Keratinocyte (primary cell): ENCODE data around the gene CISH.

Experiments
- EZH2 ChIP-seq: IDR thresholded peaks from one replicate; pipeline ENCODE4 v1.6.1; 2012; ENCODE audit warnings: inconsistent platforms, mild to moderate bottlenecking, low read length, moderate library complexity
- TF ChIP-seq, protein P1 (sequence below), 3 experiments: IDR thresholded peaks in 1 of 3; conservative IDR thresholded peaks in 1 of 3; optimal IDR thresholded peaks in 1 of 3; 2 replicates in 2 of 3; 3 replicates in 1 of 3; pipeline versions ENCODE3 to v1.5.1; 2011; ENCODE audit warnings: low read length in 3 of 3, mild to moderate bottlenecking in 3 of 3, moderate library complexity in 2 of 3, control low read depth in 1 of 3, inconsistent platforms in 1 of 3; ENCODE audit not compliant: insufficient read depth in 2 of 3; ENCODE audit errors: extremely low read depth in 1 of 3

DNA sequence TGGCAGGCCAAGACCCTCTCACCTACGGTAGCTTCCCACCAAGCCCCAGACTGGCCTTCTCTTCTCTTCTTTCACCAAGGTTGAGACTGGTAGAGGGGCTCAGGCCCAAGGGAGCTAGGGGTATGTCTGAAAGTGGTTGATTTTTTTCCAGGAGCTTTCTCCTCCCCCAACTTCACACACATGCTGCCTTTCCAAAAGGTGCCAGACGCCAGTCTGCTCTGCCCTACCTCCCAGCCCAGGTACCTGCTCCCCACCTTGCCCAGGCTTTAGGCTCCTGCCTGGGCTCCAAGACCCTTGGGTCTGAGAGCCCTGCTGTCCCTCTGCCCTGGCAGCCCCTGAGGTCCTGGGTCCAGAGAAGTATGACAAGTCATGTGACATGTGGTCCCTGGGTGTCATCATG is 33.8 kb upstream of the CISH start:
- TF ChIP-seq, protein P1, sequence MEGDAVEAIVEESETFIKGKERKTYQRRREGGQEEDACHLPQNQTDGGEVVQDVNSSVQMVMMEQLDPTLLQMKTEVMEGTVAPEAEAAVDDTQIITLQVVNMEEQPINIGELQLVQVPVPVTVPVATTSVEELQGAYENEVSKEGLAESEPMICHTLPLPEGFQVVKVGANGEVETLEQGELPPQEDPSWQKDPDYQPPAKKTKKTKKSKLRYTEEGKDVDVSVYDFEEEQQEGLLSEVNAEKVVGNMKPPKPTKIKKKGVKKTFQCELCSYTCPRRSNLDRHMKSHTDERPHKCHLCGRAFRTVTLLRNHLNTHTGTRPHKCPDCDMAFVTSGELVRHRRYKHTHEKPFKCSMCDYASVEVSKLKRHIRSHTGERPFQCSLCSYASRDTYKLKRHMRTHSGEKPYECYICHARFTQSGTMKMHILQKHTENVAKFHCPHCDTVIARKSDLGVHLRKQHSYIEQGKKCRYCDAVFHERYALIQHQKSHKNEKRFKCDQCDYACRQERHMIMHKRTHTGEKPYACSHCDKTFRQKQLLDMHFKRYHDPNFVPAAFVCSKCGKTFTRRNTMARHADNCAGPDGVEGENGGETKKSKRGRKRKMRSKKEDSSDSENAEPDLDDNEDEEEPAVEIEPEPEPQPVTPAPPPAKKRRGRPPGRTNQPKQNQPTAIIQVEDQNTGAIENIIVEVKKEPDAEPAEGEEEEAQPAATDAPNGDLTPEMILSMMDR (optimal IDR thresholded peaks at IDR 0.05 in 1 of 3, IDR thresholded peaks at IDR 0.05 in 1 of 3, conservative IDR thresholded peaks at IDR 0.05 in 1 of 3; ENCODE audit: extremely low read depth in 1 of 3, insufficient read depth in 2 of 3, low read length in 3 of 3) = no peak
- TF ChIP-seq EZH2 = no peak
